GM12892 (cell line): ENCODE data around the gene ATP11A.

ENCODE experiments used
- DNase-seq: peaks from one replicate; pipeline ENCODE4 v3.0.0; 2011; ENCODE audit not compliant: insufficient read length
- FAIRE-seq: peaks from 2 replicates; lab custom pipeline; 2011; peaks lifted over from hg19 to GRCh38; lab: Jason Lieb, UNC
- POLR2A ChIP-seq: IDR thresholded peaks from 2 replicates; pipeline ENCODE4 v1.6.1; 2011; ENCODE audit warnings: low read depth, low read length, control low read depth
- POLR2AphosphoS5 ChIP-seq: IDR thresholded peaks from 2 replicates; pipeline ENCODE4 v1.6.1; 2011; ENCODE audit warnings: low read depth, low read length, control low read depth
- TAF1 ChIP-seq: IDR thresholded peaks from 2 replicates; pipeline ENCODE4 v1.6.1; 2011; ENCODE audit warnings: low read depth, mild to moderate bottlenecking, control low read depth, low read length, borderline replicate concordance

The ATP11A gene

DNA sequence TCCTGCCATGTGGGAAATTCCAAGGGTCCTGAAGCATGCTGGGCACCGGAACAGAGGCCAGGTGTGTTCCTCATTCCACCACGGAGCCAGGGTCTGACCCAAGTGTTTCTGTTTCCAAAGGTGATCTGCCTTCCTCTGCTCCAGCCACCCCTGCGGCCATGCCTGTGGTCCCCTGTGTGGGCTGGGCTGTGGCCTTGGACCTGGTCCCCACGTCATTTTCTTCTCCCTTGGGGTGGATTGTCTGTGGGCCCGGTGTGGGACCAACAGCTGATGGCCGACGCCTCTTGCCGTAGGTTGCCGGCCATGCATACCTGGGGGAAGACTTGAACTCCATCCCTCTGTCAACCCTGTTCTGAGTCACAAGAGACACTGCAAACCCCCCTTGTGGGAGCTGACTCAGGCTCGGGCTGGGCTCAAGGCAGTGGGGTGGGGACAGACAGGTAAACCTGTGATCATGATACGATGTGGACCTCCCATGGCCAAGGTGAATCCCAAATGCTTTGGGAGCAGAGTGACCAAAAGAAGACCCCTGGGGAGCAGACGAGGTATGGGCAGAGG is 35.0 kb downstream of the ATP11A start:
- TF ChIP-seq POLR2AphosphoS5 (no peak), TAF1 (no peak), POLR2A (no peak)

DNA sequence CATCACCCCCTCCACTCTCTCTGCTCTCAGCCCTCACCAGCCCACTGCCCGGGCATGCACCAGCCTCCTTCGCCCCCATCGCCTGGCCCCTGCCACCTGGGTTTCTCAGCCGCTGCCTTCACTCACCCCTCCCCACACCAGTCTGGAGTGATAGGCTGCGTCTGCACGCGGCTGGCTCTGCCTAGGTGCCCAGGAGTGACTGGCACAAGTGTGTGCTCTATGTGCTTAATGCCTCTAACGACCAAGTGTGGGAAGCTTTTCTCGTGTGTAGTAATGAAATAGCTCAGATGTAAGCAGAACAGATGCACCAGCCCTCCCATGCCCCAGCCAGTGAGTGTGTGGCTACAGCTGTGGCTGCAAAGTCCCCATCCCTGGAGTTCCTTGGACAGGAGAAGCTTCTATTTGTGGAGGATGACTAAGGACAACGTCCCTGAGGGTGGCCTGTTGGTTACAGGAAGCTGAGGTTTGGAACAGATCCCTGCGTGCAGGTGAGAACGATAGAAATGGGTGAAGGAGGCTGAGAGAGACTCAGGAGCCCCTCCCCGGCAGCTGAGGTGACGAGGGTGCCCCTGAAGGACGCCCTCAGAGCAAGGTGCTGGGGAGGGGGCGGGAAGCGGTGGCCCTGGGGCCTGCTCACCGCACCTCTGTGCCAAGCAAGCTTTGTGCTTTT is 35.6 kb downstream of the ATP11A start:
- no peak for TF ChIP-seq POLR2A
- no peak for TF ChIP-seq POLR2AphosphoS5
- no peak for TF ChIP-seq TAF1
- no peak for DNase-seq
- peak; percentile 85 for FAIRE-seq

More for the DNA sequence above, 35.0 kb downstream of the ATP11A start:
- DNase-seq (no peak), FAIRE-seq (no peak)

DNA sequence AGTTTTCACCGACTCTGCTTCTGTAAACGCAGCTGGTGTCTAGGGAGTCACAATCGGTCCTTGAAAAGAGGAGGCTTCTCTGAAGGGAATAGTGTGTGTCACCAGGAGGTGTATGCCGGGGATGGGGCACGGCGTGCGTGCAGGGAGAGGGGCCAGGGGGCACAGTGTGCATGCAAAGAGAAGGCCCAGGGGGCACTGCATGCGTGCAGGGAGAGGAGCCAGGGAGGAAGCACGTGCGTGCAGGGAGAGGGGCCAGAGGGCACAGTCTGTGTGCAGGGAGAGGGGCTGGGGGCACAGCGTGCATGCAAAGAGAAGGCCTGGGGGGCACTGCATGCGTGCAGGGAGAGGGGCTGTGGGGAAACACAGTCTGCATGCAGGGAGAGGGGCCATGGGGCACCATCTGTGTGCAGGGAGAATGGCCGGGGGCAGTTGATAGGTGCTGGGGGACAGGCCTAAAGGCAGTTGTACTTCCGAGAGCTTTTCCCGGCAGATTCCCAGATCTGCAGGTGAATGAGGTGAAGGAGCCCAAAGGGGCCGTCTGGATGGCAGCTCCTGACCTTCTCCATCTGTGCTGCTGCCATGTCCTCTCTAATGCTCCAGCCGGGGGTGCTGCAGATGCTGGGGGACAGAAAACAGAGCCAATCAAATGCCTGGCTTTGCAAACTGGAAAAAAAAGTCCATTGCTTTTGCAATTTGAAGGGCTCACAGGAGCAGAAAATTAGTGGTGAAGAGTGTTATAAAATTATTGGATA is 36.4 kb downstream of the ATP11A start:
- DNase-seq (no peak), FAIRE-seq (no peak)
- no peak for TF ChIP-seq POLR2AphosphoS5
- TF ChIP-seq TAF1, result no peak
- TF ChIP-seq POLR2A, result no peak

DNA sequence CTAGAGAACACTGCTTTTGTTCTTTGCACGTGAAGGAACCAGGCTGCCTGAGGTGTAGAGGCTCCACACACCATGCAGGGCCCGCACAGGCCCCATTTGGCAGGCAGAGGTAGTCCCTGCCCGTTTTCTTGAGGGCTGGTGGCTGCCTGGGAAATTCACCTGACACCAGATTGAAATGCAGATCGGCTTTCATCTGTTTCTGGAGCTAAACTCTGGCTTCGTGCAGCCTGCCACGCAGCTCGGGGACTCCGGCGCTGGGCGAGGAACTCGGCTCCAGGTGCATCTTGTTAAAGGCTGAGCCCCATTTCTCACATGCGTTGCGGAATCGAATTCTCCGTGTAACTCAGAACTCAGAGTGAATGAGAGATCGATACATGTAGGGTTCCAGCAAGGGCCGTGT is 37.7 kb downstream of the ATP11A start:
- no peak for TF ChIP-seq POLR2AphosphoS5
- no peak for TF ChIP-seq POLR2A
- TF ChIP-seq TAF1, result no peak
- no peak for DNase-seq
- FAIRE-seq, result no peak

DNA sequence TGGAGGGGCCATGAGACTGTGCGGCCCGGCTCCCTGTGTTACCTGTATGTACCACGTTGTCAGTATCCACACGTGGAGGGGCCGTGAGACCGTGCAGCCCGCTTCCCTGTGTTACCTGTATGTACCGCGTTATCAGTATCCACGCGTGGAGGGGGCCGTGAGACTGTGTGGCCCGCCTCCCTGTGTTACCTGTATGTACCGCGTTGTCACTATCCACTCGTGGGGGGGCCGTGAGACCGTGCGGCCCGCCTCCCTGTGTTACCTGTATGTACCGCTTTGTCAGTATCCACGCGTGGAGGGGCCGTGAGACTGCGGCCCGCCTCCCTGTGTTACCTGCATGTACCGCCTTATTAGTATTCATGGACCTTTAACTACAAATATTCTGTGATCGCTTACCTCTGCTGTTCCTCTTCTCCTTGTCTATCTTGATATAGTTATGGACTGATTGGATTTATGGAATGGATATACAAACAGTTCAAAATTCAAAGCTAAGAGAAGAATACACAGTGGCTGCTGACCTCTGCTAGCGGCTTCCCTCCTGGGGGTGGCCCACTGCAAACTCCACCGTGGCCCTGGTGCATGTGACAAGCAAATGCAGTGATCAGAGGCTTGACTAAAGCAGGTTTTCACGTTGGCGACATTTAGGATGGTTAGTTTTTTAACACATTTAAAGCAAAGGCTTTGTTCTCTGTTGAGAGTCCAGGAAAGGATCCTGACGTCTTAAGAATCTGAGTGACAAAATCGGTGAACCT is 38.7 kb downstream of the ATP11A start:
- DNase-seq (no peak), FAIRE-seq (no peak)
- TF ChIP-seq TAF1 (no peak), POLR2AphosphoS5 (no peak), POLR2A (no peak)

DNA sequence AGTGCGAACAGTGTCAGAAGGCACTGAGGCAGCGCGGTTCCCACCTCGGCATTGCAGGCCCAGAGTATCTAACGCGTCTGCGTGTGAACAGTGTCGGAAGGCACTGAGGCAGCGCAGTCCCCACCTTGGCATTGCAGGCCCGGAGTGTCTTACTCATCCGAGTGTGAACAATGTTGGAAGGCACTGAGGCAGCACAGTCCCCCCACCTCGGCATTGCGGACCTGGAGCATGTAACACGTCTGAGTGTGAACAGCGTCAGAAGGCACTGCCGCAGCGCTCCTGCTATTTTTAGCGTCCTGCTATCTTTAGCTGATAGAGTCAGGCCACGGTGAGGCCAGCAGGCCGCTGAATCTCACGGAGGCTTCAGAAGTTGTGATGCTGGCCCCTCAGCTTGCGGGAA is 39.6 kb downstream of the ATP11A start:
- FAIRE-seq, result no peak
- DNase-seq, result no peak
- TF ChIP-seq POLR2AphosphoS5, result no peak
- TF ChIP-seq TAF1, result no peak
- TF ChIP-seq POLR2A, result no peak

DNA sequence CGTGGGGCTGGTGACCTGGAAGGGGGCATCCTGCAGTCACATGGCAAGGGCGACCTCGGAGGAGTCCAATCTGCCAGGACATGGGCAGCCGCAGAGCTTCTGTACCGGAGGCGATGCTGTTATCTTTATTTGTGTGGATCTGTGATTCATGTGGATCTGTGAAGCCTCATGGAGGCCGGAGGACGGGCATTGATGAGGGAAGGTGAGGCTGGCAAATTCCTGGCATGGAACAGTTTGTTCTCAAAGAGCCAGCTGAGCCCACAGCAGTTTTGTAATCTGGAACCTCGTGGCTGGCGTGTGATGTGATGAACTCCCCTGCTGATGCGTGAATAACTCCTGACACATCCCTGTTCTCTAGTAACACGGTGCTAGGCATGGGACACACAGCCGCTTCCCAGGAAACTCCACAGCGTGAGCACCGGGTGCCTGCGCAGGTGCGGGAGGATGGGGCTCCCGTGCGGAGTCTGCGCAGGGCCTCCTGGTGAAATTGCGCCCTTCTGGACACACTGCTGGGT is 40.4 kb downstream of the ATP11A start:
- no peak for TF ChIP-seq POLR2AphosphoS5
- no peak for TF ChIP-seq POLR2A
- no peak for TF ChIP-seq TAF1
- no peak for DNase-seq
- no peak for FAIRE-seq

DNA sequence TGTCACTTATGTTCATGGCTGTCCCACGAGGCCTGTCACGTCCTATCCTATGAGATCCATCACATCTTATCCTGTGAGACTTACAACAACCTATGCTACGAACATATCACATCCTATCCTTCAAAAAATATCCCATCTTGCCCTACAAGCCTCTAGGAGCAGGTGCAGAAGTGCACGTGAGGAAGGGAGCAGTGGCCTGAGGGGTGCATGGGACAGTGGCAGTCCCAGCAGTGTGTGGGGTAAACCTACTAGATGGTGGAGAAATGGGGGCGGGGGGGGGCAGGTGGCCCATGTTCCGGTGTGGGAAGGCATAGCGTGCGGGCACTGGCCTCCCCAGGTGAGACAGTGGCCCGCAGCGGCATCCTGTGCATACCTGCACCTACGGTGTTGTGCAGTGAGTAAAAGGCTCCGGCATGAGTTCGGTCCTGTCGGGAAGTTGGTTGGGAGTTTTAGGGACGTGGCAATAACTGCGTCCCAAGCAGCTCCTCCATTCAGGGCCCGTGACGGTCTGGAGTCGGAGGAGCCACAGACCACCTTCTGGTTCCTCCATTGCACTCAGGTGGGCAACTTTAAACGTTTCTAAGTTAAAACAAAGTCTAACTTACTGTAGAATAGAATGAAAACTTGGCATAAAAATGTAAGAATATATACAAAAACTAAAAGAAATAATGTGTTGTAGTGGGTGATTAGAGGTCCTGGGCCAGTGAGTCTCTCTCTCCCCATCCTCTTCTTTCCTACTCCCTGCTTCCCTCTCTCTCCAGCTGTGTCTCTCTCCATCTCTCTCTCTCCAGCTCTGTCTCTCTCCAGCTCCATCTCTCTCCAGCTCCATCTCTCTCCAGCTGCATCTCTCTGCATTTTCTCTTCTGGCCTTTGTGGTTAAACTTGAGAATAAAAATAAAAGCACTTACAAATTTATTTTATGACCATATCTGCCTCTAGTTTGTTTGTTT is 42.1 kb downstream of the ATP11A start:
- DNase-seq (no peak), FAIRE-seq (no peak)

DNA sequence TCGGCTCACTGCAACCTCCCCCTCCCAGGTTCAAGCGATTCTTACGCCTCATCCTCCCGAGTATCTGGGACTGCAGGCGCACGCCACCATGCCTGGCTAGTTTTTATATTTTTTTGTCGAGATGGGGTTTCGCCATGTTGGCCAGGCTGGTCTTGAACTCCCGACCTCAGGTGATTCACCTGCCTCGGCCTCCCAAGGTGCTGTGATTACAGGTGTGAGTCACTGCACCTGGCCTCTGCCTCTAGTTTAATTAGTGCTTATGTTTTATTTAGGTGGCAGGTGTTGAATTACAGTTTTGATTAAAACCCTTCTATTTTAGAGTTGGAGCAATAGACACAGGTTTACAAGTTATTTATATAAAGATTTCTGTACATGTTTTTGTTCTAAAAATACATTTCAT is 42.8 kb downstream of the ATP11A start:
- FAIRE-seq, result no peak
- DNase-seq, result no peak
- no peak for TF ChIP-seq POLR2AphosphoS5
- TF ChIP-seq POLR2A, result no peak

More for the DNA sequence above, 42.1 kb downstream of the ATP11A start:
- TF ChIP-seq POLR2A (no peak), TAF1 (no peak), POLR2AphosphoS5 (no peak)

DNA sequence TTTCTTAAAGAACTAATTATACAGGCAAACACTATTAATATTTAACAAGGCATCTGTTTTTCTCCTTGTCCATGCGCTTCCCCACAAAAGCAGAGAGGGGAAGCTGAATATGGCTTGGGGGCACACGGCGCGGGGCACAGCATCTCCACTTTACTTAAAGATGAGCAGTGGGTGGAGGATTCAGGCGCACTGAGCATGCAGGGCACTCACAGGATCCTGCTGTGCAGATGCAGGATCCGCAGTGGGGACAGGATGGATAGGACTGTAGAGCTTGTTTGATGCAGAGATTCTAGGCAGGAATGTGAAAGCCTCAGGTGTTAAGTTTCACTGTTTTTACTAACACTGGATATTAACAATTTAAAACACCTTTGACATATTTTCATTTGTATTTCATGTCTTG is 43.3 kb downstream of the ATP11A start:
- TF ChIP-seq POLR2AphosphoS5 (no peak), TAF1 (no peak), POLR2A (no peak)
- no peak for DNase-seq
- FAIRE-seq, result no peak

DNA sequence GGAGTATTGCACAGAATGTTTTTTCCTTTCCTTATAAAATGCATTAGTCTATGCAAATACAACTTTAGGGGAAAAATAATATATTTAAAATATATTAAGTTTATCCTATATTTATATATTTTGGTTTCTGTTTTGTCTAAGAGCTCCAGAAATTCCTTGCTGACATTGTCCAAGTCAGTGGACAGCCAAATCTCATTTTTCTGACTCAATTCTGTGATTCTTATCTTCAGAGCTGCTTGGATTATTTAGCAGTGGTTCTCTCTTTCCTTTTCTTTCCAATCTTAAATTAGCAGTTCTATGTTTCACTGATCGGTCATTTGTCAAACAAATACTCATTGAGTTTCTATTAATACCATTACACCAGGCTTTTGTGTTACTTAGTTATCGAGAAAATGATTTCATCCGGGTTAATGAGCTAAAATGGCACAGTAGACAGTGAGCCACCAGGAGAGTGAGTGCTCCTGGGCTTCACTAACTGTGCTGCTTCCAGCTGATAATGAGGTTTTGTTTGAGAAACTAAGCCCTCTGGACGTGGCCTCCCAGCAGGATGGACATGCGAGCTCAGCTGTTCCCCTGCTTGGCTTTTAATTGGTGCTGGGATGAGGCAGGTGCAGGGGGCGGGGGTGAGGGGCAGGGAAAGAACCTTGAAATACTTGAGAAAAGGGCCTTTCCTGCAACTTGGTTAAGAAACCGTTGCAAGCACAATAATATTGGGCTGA is 44.0 kb downstream of the ATP11A start:
- TF ChIP-seq TAF1 (no peak), POLR2A (no peak), POLR2AphosphoS5 (no peak)
- FAIRE-seq, result peak; percentile 5
- DNase-seq, result no peak
